Activated B cell treated with CpG ODN at 0.5 μM for 24 hours (primary cell): Measurements from ENCODE around the gene OR10V1. TPM values are rescaled to one million over a fixed set of nuclear protein-coding genes. Genes with fewer than 3 reads are reported as not detected.
"Not testable (repeated sequence)": the region's sequence is repeated elsewhere in the genome, so short reads cannot be mapped to it uniquely, and the experiment has no call there.

ENCODE experiments used
- ATAC-seq: fragments of 200-7000 bp; cut with Tn5 transposase; one replicate; pipeline ENCODE4 v1.10.0; 2021; ENCODE audit warnings: low read depth, mild to moderate bottlenecking, moderate library complexity
- CTCF ChIA-PET: fragments of 350-600 bp; sonication (Branson Sonifier 250); formaldehyde crosslinking; loops from one replicate; lab custom pipeline; 2021; ENCODE audit warnings: antibody characterized with exemption; lab: Charles Lee
- POLR2A ChIA-PET: fragments of 350-600 bp; sonication (Branson Sonifier 250); formaldehyde crosslinking; loops from one replicate; lab custom pipeline; 2021; ENCODE audit warnings: antibody characterized with exemption; lab: Charles Lee
- DNase-seq: peaks from one replicate; pipeline ENCODE4 v3.0.0; 2022
- H3K27ac Mint-ChIP-seq: one replicate; pipeline ENCODE4 v1.8.0; 2020; ENCODE audit warnings: mixed read lengths
- H3K27me3 Mint-ChIP-seq: one replicate; pipeline ENCODE4 v1.8.0; 2021; ENCODE audit warnings: mixed read lengths
- H3K36me3 Mint-ChIP-seq: one replicate; pipeline ENCODE4 v1.8.0; 2021; ENCODE audit warnings: low read depth, mixed read lengths
- H3K4me1 Mint-ChIP-seq: one replicate; pipeline ENCODE4 v1.8.0; 2021; ENCODE audit warnings: mixed read lengths
- H3K4me3 Mint-ChIP-seq: one replicate; pipeline ENCODE4 v1.8.0; 2020; ENCODE audit warnings: mild to moderate bottlenecking, mixed read lengths
- H3K9me3 Mint-ChIP-seq: one replicate; pipeline ENCODE4 v1.8.0; 2020; ENCODE audit warnings: mixed read lengths
- intact Hi-C: fragments of 100-400 bp; cut with micrococcal nuclease; formaldehyde crosslinking; loops from one replicate; pipeline ENCODE4 v1.15.1; 2024
- total RNA-seq: library from RNA; stranded (reverse); gene quantifications from 2 replicates; pipeline ENCODE4 v1.2.3, GENCODE V29; 2022
- TF ChIP-seq, protein P1 (sequence below): fragments of 200-600 bp; IDR thresholded peaks from one replicate; pipeline ENCODE4 v1.8.0; 2022; ENCODE audit warnings: antibody characterized with exemption, mild to moderate bottlenecking

OR10V1 gene
- total RNA-seq, 1 donor from 2014 or later: not detected

DNA sequence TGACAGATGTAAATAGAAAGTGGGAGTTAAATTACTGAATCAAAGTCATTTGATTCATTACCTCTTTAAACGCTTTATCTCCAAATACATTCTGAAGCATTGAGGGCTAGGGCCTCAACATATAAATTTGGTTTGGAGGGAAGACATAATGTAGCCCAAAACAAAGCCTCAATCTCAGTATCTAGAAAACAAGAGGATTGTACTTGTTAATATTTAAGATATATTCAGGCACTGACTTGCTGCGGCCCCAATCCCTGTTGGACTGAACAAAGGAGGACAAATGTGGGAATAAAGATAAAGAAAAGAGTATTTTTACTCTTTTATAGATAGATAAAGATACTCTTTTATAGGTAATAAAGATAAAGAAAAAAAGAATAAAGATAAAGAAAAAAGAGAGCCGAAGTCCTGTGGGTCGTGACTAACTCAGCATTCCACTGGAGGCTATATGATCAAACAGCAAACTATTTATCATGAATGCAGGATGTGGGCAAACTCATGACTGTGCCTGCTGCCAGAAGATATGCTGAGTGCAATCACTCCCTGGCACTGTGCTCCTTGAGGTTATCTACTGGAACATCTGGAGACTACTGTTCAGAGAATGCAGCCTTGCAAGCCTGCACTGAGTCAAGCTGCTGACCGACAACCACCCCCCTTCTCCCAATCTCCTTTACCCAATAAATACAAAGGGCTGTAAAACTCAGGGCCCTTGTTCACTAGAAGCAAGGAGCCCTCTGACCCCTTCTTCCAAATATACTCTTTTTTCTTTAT, 6.9 kb downstream of the OR10V1 start:
- DNase-seq (no peak), ATAC-seq (no peak)
- POLR2A ChIA-PET: no interaction called here
- Mint-ChIP-seq H3K36me3 (no peaks in the 10 kb centered on the region), H3K27ac (no peak overlapping the region), H3K4me3 (no peak overlapping the region), H3K27me3 (peaks cover 17% of the 10 kb centered on the region), H3K9me3 (peaks cover 2% of the 10 kb centered on the region), H3K4me1 (no peaks in the 10 kb centered on the region)
- TF ChIP-seq, protein P1, sequence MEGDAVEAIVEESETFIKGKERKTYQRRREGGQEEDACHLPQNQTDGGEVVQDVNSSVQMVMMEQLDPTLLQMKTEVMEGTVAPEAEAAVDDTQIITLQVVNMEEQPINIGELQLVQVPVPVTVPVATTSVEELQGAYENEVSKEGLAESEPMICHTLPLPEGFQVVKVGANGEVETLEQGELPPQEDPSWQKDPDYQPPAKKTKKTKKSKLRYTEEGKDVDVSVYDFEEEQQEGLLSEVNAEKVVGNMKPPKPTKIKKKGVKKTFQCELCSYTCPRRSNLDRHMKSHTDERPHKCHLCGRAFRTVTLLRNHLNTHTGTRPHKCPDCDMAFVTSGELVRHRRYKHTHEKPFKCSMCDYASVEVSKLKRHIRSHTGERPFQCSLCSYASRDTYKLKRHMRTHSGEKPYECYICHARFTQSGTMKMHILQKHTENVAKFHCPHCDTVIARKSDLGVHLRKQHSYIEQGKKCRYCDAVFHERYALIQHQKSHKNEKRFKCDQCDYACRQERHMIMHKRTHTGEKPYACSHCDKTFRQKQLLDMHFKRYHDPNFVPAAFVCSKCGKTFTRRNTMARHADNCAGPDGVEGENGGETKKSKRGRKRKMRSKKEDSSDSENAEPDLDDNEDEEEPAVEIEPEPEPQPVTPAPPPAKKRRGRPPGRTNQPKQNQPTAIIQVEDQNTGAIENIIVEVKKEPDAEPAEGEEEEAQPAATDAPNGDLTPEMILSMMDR: no peak
- intact Hi-C loops: no loop called here
- CTCF ChIA-PET: no interaction called here

DNA sequence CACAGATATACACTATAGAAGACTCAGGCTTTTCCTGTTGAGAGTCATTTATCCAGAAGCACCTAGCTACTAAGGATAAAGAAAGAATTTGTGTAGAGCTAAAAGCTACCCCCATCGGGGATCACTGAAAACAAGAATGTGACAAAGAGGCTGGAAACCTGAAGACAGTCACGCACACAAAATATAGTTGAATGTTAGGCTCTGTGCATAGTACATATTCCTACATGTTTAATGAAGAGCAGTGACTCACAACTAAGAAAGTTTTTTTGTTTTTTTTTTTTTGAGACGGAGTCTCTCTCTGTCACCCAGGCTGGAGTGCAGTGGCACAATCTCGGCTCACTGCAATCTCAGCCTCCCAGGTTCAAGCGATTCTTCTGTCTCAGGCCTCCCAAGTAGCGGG, 8.4 kb downstream of the OR10V1 start:
- POLR2A ChIA-PET: no interaction called here
- TF ChIP-seq, protein P1: no peak
- DNase-seq (no peak), ATAC-seq (no peak)
- Mint-ChIP-seq H3K4me1 (no peaks in the 10 kb centered on the region), H3K27ac (no peak overlapping the region), H3K9me3 (peaks cover 2% of the 10 kb centered on the region), H3K36me3 (no peaks in the 10 kb centered on the region), H3K27me3 (peaks cover 17% of the 10 kb centered on the region), H3K4me3 (no peak overlapping the region)
- intact Hi-C loops: no loop called here
- CTCF ChIA-PET: no interaction called here

DNA sequence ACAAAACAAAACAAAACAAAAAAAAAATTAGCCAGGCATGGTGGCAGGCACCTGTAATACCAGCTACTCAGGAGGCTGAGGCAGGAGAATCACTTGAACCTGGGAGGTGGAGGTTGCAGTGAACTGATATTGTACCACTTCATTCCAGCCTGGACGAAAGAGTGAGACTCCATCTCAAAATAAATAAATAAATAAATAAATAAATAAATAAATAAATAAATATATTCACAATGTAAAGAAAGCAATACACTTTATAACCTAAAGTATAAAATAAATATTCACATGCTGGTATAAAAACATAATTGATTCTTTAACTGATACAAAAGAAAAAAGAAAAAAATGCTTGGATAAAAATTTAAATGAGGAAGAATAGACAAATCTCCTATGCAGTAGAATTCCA, 10.1 kb downstream of the OR10V1 start:
- H3K4me3 Mint-ChIP-seq, intact Hi-C loops, H3K9me3 Mint-ChIP-seq, CTCF ChIA-PET, H3K36me3 Mint-ChIP-seq, H3K4me1 Mint-ChIP-seq, H3K27ac Mint-ChIP-seq, DNase-seq, ATAC-seq, POLR2A ChIA-PET: not testable (repeated sequence)
- peaks cover 13% of the 10 kb centered on the region for H3K27me3 Mint-ChIP-seq

DNA sequence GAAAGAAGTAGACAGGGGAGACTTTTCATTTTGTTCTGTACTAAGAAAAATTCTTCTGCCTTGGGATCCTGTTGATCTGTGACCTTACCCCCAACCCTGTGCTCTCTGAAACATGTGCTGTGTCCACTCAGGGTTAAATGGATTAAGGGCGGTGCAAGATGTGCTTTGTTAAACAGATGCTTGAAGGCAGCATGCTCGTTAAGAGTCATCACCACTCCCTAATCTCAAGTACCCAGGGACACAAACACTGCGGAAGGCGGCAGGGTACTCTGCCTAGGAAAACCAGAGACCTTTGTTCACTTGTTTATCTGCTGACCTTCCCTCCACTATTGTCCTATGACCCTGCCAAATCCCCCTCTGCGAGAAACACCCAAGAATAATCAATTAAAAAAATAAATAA, 13.5 kb downstream of the OR10V1 start:
- H3K36me3 Mint-ChIP-seq, POLR2A ChIA-PET, H3K4me3 Mint-ChIP-seq, intact Hi-C loops, H3K27me3 Mint-ChIP-seq, H3K4me1 Mint-ChIP-seq, DNase-seq, H3K9me3 Mint-ChIP-seq, CTCF ChIA-PET, ATAC-seq, H3K27ac Mint-ChIP-seq: not testable (repeated sequence)

DNA sequence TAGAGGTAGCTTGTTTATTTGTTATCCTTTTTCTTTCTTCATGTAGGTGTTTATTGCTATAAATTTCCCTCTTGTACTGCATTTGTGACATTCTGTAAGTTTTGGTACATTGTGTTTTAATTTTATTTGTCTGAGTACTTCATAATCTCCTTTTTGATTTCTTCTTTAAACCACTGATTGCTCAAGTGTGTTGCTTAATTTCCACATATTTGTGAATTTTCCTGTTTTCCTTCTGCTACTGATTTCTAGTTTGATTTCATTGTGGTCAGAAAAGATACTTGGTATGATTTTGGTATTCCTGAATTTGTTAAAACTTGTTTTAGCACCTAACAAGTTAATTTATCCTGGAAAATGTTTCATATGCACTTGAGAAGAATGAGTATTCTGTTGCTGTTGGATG, 15.1 kb downstream of the OR10V1 start:
- POLR2A ChIA-PET: no interaction called here
- no peak for ATAC-seq

DNA sequence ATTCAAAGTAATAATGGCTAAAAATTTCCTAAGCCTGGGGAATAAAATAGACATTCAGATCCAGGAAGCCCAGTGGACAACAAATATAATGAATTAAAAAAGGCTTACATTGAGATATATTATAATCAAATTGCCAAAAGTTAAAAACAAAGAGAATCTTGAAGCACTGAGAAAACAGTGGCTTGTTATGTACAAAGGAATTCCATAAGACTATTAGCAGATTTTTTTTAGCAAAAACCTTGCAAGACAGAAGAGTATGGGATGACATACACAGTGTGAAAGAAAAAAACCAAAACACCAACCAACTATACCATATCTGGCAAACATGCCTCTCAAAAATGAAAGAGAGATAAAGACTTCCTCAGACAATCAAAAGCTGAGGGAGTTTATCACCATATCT, 20.7 kb downstream of the OR10V1 start:
- no peak overlapping the region for H3K4me3 Mint-ChIP-seq
- peaks cover 8% of the 10 kb centered on the region for H3K27me3 Mint-ChIP-seq
- H3K4me1 Mint-ChIP-seq: no peaks in the 10 kb centered on the region
- ATAC-seq: no peak
- no peak for DNase-seq
- no peaks in the 10 kb centered on the region for H3K36me3 Mint-ChIP-seq
- ChIA-PET CTCF (no interaction called here), POLR2A (no interaction called here)
- H3K27ac Mint-ChIP-seq: no peak overlapping the region
- peaks cover 17% of the 10 kb centered on the region for H3K9me3 Mint-ChIP-seq
- intact Hi-C loops: no loop called here
- TF ChIP-seq, protein P1: no peak

More for the DNA sequence above, 15.1 kb downstream of the OR10V1 start:
- DNase-seq: no peak
- H3K4me3 Mint-ChIP-seq: no peak overlapping the region
- no peak overlapping the region for H3K27ac Mint-ChIP-seq
- CTCF ChIA-PET: no interaction called here
- H3K36me3 Mint-ChIP-seq: no peaks in the 10 kb centered on the region
- peaks cover 6% of the 10 kb centered on the region for H3K27me3 Mint-ChIP-seq
- no peaks in the 10 kb centered on the region for H3K4me1 Mint-ChIP-seq
- TF ChIP-seq, protein P1: no peak
- peaks cover 7% of the 10 kb centered on the region for H3K9me3 Mint-ChIP-seq
- intact Hi-C loops: no loop called here
